K562 (cell line): Measurements from ENCODE around the gene NFIC. TPM values are rescaled to one million over a fixed set of nuclear protein-coding genes. Genes with fewer than 3 reads are reported as not detected.

Experiments used
- ARID4B ChIP-seq: sonication (generic); formaldehyde crosslinking; IDR thresholded peaks from 2 replicates; pipeline ENCODE4 v1.8.0; 2022; ENCODE audit warnings: mild to moderate bottlenecking, missing genetic modification reagents
- ATF7 ChIP-seq: fragments of 450-650 bp; IDR thresholded peaks from 2 replicates; pipeline ENCODE4 v1.7.1; 2014; ENCODE audit warnings: mild to moderate bottlenecking, moderate library complexity
- BRF2 ChIP-seq: IDR thresholded peaks from 3 replicates; pipeline ENCODE4 v1.6.1; 2011; ENCODE audit warnings: borderline replicate concordance, mild to moderate bottlenecking; ENCODE audit not compliant: insufficient read length, insufficient read depth
- CBX1 ChIP-seq: sonication (generic); IDR thresholded peaks from 2 replicates; pipeline ENCODE4 v1.6.1; 2016; ENCODE audit warnings: antibody characterized with exemption, low read depth, mild to moderate bottlenecking
- CTBP1 ChIP-seq: fragments of 450-650 bp; IDR thresholded peaks from 2 replicates; pipeline ENCODE4 v1.6.1; 2016; ENCODE audit warnings: borderline replicate concordance
- DNMT1 ChIP-seq: fragments of 450-650 bp; IDR thresholded peaks from 2 replicates; pipeline ENCODE4 v1.6.1; 2016; ENCODE audit warnings: antibody characterized with exemption, mild to moderate bottlenecking
- GATAD2B ChIP-seq: fragments of 450-650 bp; IDR thresholded peaks from 2 replicates; pipeline ENCODE4 v1.6.1; 2017; ENCODE audit warnings: mild to moderate bottlenecking, borderline replicate concordance
- HMG20A ChIP-seq: fragments of 450-650 bp; formaldehyde crosslinking; conservative IDR thresholded peaks from 2 replicates; pipeline ENCODE4 v1.4.0; 2020; ENCODE audit warnings: mild to moderate bottlenecking, mixed read lengths
- MBD2 ChIP-seq: sonication (generic); IDR thresholded peaks from 2 replicates; pipeline ENCODE4 v1.6.1; 2016; ENCODE audit warnings: low read depth, borderline replicate concordance
- NFATC3 ChIP-seq: fragments of 450-650 bp; IDR thresholded peaks from 2 replicates; pipeline ENCODE4 v1.6.1; 2017; ENCODE audit warnings: mild to moderate bottlenecking
- NFIC ChIP-seq: fragments of 450-650 bp; IDR thresholded peaks from 2 replicates; pipeline ENCODE4 v1.6.1; 2017; ENCODE audit warnings: mild to moderate bottlenecking, inconsistent platforms
- NRF1 ChIP-seq, 2 experiments: fragments of 450-650 bp; IDR thresholded peaks in 1 of 2; conservative IDR thresholded peaks in 1 of 2; 2 replicates each; pipeline ENCODE4 v1.6.1; 2014; ENCODE audit warnings: mild to moderate bottlenecking in 2 of 2
- PTBP1 ChIP-seq: fragments of 200-400 bp; formaldehyde crosslinking; IDR thresholded peaks from 2 replicates; pipeline ENCODE4 v1.6.1; 2017; ENCODE audit warnings: low read depth, low read length
- PTRF ChIP-seq: fragments of 450-650 bp; IDR thresholded peaks from 2 replicates; pipeline ENCODE4 v1.6.1; 2016; ENCODE audit warnings: mild to moderate bottlenecking, missing genetic modification characterization, missing compliant biosample characterization
- SAFB ChIP-seq: fragments of 200-400 bp; formaldehyde crosslinking; IDR thresholded peaks from 2 replicates; pipeline ENCODE4 v1.6.1; 2017; ENCODE audit warnings: low read depth, low read length, borderline replicate concordance
- SMARCB1 ChIP-seq: IDR thresholded peaks from 2 replicates; pipeline ENCODE4 v1.6.1; 2011; ENCODE audit warnings: improper control_type of control experiment, low read depth; ENCODE audit not compliant: insufficient read length
- TGIF2 ChIP-seq: sonication (generic); formaldehyde crosslinking; IDR thresholded peaks from 2 replicates; pipeline ENCODE4 v1.8.1; 2022; ENCODE audit warnings: mild to moderate bottlenecking, missing genetic modification reagents, moderate library complexity
- ZBTB1 ChIP-seq: sonication (generic); formaldehyde crosslinking; IDR thresholded peaks from 2 replicates; pipeline ENCODE4 v1.8.1; 2023; ENCODE audit warnings: missing genetic modification reagents, low read depth, mild to moderate bottlenecking, borderline replicate concordance
- ZC3H11A ChIP-seq: IDR thresholded peaks from 2 replicates; pipeline ENCODE4 v1.6.1; 2012; ENCODE audit warnings: low read depth, low read length, improper control_type of control experiment
- ZNF717 ChIP-seq: fragments of 250-450 bp; sonication (Bioruptor Pico); IDR thresholded peaks from 2 replicates; pipeline ENCODE4 v1.5.0; 2021
- ZNF79 ChIP-seq: fragments of 250-450 bp; sonication (Bioruptor Pico); IDR thresholded peaks from 2 replicates; pipeline ENCODE4 v1.4.0; 2020; ENCODE audit warnings: low read depth, mild to moderate bottlenecking, moderate library complexity
- ZSCAN32 ChIP-seq: fragments of 450-650 bp; formaldehyde crosslinking; IDR thresholded peaks from 2 replicates; pipeline ENCODE4 v1.4.0; 2020; ENCODE audit warnings: mild to moderate bottlenecking, moderate library complexity
- polyA plus RNA-seq, 8 experiments: library from polyadenylated mRNA; depleted of rRNA in 4 of 8; stranded (reverse) in 5 of 8; unstranded in 3 of 8; fragments of >200 nt; fragmentation: Nextera tagmentation in 2 of 8; fragmentation: Illumina TruSeq in 1 of 8; extraction: Ambion mirVana in 2 of 8; extraction: Trizol in 1 of 8; gene quantifications; 2 replicates each; pipeline versions ENCODE4 v1.2.1 to v1.2.3, GENCODE V29; 2011 to 2014; ENCODE audit warnings: inconsistent platforms in 1 of 8, missing spikeins in 1 of 8
- total RNA-seq, 7 experiments: library from RNA; depleted of rRNA in 6 of 7; stranded (reverse); fragments of >200 nt in 6 of 7; fragmentation: Illumina TruSeq in 2 of 7; extraction: Trizol in 2 of 7; gene quantifications; 2 replicates each; pipeline versions ENCODE4 v1.2.1 to v1.2.3, GENCODE V29; 2011 to 2021; ENCODE audit warnings: low replicate concordance in 1 of 7
- TF ChIP-seq, protein P1 (sequence below): fragments of 250-450 bp; sonication (Bioruptor Pico); IDR thresholded peaks from 2 replicates; pipeline ENCODE4 v1.5.0; 2020; ENCODE audit warnings: mild to moderate bottlenecking

NFIC gene
- total and polyA plus RNA-seq, 9 of the 15 experiments (the other 6 are each of a cell fraction or from before 2014, with no cell fraction given): 0.71 to 62.1 (median 6.9) TPM

DNA sequence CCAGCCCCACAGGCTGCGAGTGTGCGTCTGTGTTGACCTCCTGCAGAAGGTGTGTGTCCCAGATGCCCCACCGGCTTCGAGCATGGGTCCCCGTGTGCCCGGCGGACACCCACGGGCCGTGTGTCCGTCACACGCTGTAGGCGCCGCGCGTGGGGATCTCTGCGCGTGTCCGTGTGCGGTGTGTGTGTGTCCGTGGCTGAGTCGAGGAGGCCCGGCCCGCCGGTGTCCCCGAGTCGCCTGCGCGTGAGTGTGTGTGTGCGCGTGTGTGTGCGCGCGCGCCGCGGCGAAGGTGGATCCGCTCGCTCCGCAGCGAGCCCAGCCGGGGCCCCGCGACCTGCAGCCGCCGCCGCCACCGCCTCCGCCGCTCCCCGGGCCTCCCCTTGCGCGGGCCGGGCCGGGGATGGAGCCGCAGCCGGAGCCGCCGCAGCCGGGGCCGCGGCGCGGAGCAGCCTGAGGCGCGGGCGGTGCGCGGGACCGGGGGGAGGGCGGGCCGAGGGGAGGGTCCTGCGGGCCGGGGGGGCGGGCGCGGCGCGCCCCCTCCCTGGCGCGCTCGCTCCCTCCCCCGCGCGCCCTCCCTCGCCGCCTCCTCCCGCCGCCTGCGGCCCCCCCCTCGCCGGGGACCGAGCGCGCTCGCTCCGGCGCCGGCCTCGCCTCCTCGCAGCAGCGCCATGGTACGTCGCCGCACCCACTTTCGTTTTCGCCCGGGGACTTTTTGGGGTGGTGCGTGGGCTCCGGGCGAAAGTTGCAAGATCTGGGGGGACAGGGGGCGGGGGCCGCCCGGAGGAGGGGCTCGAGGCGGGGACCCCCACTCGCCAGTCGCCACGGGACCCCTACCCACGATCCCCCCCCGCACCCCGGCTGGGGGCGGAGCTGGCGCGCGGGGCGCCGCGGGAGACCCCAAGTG, 7.1 kb upstream of the NFIC start (continued):
- TF ChIP-seq PTRF (tag) (no peak), ZC3H11A (no peak), TGIF2 (no peak), NFATC3 (no peak), ZNF717 (CRISPR knock-in tag) (no peak), DNMT1 (no peak), GATAD2B (peak; percentile 61; the same call in 1 of the 2 replicates), ZNF79 (CRISPR knock-in tag) (no peak), ZBTB1 (CRISPR knock-in tag) (no peak; the same call in 1 of the 2 replicates), ARID4B (CRISPR knock-in tag) (peak; percentile 21; the same call in 1 of the 2 replicates), NRF1 (conservative IDR thresholded peaks at IDR 0.05 in 1 of 2, IDR thresholded peaks at IDR 0.05 in 1 of 2) (peak; percentile 79 to 84), HMG20A (CRISPR knock-in tag) (no peak), ZSCAN32 (CRISPR knock-in tag) (no peak), NFIC (peak; percentile 17; the same call in 1 of the 2 replicates), CTBP1 (peak; percentile 82), MBD2 (no peak), PTBP1 (no peak), BRF2 (no peak), SMARCB1 (no peak), CBX1 (0 out of 2 replicates have a peak, but pooled peaks have one; percentile 16), SAFB (peak; percentile 97), ATF7 (no peak)
- TF ChIP-seq, protein P1, sequence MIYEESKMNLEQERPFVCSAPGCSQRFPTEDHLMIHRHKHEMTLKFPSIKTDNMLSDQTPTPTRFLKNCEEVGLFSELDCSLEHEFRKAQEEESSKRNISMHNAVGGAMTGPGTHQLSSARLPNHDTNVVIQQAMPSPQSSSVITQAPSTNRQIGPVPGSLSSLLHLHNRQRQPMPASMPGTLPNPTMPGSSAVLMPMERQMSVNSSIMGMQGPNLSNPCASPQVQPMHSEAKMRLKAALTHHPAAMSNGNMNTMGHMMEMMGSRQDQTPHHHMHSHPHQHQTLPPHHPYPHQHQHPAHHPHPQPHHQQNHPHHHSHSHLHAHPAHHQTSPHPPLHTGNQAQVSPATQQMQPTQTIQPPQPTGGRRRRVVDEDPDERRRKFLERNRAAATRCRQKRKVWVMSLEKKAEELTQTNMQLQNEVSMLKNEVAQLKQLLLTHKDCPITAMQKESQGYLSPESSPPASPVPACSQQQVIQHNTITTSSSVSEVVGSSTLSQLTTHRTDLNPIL (CRISPR knock-in tag): no peak
